Nephron progenitor cell (in vitro differentiated cells): ENCODE measurements around the gene CHL1.

Experiments
- DNase-seq: peaks from one replicate; pipeline ENCODE4 v3.0.0; 2021
- H3K27ac Mint-ChIP-seq: 2 replicates; pipeline ENCODE4 v1.8.0; 2021; ENCODE audit warnings: mild to moderate bottlenecking, moderate library complexity, mixed read lengths
- H3K27me3 Mint-ChIP-seq: 2 replicates; pipeline ENCODE4 v1.8.0; 2021; ENCODE audit warnings: mild to moderate bottlenecking, low read depth, mixed read lengths; ENCODE audit not compliant: poor library complexity
- H3K36me3 Mint-ChIP-seq: 2 replicates; pipeline ENCODE4 v1.8.0; 2021; ENCODE audit warnings: low read depth, mixed read lengths
- H3K4me1 Mint-ChIP-seq: 2 replicates; pipeline ENCODE4 v1.8.0; 2021; ENCODE audit warnings: mixed read lengths
- H3K4me3 Mint-ChIP-seq: 2 replicates; pipeline ENCODE4 v1.8.0; 2021; ENCODE audit warnings: mild to moderate bottlenecking, moderate library complexity, mixed read lengths
- H3K9me3 Mint-ChIP-seq: 2 replicates; pipeline ENCODE4 v1.8.0; 2021; ENCODE audit warnings: mild to moderate bottlenecking, moderate library complexity, mixed read lengths
- TF ChIP-seq, protein P1 (sequence below): fragments of 200-600 bp; sonication (generic); IDR thresholded peaks from 2 replicates; pipeline ENCODE4 v1.5.0; 2021; ENCODE audit warnings: antibody characterized with exemption

The CHL1 gene

DNA sequence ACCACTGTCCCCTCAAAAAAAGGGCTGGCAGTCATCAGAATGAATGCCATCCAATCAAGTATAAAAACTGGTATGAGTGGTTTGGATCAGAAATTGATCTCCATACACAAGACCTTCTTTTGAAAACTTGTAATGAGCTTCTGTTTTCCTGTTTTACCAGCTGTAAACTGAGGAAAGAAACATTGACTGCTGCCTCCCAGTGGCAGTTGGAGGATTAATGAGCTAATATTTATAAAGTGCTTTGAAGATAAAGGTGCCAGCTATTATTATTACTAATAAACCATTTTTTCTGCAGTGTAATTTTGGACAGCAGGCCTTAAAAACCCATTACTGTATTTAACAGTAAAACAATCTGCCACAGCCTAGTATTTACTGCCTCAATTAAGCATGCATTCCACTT, 11.4 kb downstream of the CHL1 start:
- TF ChIP-seq, protein P1, sequence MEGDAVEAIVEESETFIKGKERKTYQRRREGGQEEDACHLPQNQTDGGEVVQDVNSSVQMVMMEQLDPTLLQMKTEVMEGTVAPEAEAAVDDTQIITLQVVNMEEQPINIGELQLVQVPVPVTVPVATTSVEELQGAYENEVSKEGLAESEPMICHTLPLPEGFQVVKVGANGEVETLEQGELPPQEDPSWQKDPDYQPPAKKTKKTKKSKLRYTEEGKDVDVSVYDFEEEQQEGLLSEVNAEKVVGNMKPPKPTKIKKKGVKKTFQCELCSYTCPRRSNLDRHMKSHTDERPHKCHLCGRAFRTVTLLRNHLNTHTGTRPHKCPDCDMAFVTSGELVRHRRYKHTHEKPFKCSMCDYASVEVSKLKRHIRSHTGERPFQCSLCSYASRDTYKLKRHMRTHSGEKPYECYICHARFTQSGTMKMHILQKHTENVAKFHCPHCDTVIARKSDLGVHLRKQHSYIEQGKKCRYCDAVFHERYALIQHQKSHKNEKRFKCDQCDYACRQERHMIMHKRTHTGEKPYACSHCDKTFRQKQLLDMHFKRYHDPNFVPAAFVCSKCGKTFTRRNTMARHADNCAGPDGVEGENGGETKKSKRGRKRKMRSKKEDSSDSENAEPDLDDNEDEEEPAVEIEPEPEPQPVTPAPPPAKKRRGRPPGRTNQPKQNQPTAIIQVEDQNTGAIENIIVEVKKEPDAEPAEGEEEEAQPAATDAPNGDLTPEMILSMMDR, result no peak
- H3K4me1 Mint-ChIP-seq, result no peaks in the 10 kb centered on the region
- no peaks in the 10 kb centered on the region for H3K9me3 Mint-ChIP-seq
- no peak overlapping the region for H3K27ac Mint-ChIP-seq
- no peaks in the 10 kb centered on the region for H3K36me3 Mint-ChIP-seq
- H3K27me3 Mint-ChIP-seq, result peaks cover 3% of the 10 kb centered on the region
- H3K4me3 Mint-ChIP-seq, result no peak overlapping the region
- DNase-seq, result no peak

DNA sequence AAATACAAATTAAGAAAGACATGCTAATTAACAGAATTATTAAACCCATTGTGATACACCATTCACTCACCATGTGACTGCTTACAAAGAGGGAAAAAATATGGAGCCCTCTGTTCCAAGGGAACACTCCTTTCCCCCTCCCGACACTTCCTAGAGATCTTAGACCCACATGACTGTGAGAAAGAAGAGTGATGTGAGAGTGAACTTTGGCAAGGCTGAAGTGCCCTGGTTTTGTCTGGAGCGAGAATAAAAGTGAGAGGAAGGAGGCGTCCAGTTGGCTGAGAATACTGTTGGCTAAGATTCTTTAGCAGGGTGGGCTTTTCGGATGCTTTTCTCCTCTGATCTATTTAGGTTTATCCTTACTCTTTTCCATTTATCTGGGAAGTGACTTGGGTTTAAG, 14.1 kb downstream of the CHL1 start:
- Mint-ChIP-seq H3K36me3 (no peaks in the 10 kb centered on the region), H3K27ac (no peak overlapping the region), H3K9me3 (no peaks in the 10 kb centered on the region), H3K27me3 (no peaks in the 10 kb centered on the region), H3K4me1 (no peaks in the 10 kb centered on the region), H3K4me3 (no peak overlapping the region)
- no peak for DNase-seq
- TF ChIP-seq, protein P1, result no peak

DNA sequence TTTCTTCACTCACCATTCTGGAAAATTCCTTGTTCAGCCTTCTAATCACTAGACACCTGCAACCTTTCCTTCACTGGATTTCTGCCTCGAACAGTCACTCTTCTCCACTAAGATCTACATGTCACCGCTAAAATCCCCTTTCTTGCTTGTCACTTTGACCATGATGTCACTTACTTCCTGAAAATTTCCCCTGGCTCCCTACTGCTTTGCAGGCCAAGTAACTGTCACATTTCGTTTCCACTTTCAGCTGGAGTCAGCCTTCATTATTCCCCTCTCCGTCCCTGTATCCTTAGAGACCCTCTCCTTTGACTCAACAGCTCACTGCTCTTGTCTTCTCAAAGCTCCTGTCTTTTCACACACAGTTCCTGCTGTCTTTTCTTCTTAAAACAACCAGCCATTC, 15.9 kb downstream of the CHL1 start:
- Mint-ChIP-seq H3K4me1 (no peaks in the 10 kb centered on the region), H3K27me3 (no peaks in the 10 kb centered on the region)
- no peak for DNase-seq

DNA sequence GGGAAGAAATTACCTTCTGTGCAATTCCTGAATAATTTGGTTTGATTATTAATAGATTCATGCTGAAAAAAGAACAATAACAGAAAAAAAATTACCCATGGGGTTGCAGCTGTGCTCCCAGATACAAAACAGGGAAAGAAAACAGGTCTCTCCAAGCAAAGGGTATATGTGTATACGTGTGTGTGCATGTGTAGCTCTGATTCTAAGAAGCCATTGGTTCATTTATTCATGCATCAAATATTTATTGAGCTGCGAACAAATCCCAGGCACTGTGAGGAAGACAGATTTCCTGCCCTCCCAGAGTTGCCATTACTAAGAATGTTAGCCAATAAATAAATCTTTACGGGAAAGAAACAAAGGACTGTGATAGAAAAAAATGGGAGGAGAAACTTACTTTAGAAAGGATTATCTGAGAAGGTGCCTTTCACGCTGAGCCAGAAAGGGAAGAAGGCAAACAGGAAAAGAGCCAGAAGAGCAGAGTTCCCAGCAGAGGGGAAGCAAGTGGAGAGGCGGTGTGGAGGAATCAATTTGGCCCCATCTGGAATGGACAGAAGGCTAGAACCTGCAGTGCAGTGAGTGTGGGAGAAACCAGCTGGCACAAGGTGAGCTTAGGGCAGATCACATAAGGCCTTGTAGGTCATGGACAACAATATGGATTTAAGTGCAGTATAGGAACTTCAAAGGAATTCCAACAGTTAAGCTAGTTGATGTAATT, 20.7 kb downstream of the CHL1 start:
- no peak for DNase-seq
- Mint-ChIP-seq H3K9me3 (no peaks in the 10 kb centered on the region), H3K36me3 (no peaks in the 10 kb centered on the region), H3K27me3 (no peaks in the 10 kb centered on the region), H3K4me1 (no peaks in the 10 kb centered on the region), H3K27ac (no peak overlapping the region), H3K4me3 (no peak overlapping the region)
- TF ChIP-seq, protein P1, result no peak

More for the DNA sequence above, 15.9 kb downstream of the CHL1 start:
- Mint-ChIP-seq H3K9me3 (no peaks in the 10 kb centered on the region), H3K27ac (no peak overlapping the region), H3K36me3 (no peaks in the 10 kb centered on the region), H3K4me3 (no peak overlapping the region)
- TF ChIP-seq, protein P1, result no peak

DNA sequence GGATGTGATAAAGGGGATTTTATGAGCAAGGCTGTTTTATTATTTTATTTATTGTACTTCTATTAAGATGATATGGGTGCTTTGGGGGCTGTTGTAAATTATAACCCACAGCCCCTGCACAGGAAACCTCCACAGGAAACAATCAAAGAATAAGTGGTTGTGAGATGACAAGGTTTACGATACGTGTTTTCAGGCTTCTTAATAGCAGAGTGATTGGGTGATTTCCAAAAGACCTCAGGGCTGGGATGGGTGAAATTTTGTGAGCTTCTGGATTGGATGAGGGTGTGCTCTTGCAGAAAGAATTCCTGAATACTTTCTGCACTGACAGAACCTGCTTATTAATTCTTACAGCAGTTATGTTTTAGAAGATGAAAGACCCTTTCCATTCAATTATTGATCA, 21.4 kb downstream of the CHL1 start:
- Mint-ChIP-seq H3K9me3 (peaks cover 7% of the 10 kb centered on the region), H3K4me1 (no peaks in the 10 kb centered on the region), H3K27ac (no peak overlapping the region), H3K36me3 (no peaks in the 10 kb centered on the region), H3K4me3 (no peak overlapping the region), H3K27me3 (no peaks in the 10 kb centered on the region)
- no peak for DNase-seq
- TF ChIP-seq, protein P1, result no peak
